ENCODE measurements around the gene PLD6.

The PLD6 gene

DNA sequence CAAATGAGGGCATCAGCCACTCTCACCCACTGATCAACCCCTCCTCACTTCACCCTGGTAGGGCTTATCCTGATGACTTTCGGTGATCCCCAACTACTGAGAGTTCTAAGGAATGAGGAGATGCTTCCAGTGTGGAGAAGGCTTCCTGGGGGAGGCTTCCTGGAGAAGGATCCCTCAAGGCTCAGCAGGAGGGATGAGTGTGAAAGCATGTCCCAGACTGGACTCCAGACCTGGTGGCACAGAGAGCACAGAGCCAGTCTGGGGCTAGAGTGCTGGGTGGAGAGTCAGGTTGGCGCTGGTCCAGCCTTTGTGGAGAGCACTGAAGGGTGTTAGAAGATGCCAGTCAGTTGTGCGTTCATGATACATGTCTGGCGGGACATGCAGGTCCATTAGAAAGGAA, 53.7 kb downstream of the PLD6 start:
- no peak for DNase-seq

DNA sequence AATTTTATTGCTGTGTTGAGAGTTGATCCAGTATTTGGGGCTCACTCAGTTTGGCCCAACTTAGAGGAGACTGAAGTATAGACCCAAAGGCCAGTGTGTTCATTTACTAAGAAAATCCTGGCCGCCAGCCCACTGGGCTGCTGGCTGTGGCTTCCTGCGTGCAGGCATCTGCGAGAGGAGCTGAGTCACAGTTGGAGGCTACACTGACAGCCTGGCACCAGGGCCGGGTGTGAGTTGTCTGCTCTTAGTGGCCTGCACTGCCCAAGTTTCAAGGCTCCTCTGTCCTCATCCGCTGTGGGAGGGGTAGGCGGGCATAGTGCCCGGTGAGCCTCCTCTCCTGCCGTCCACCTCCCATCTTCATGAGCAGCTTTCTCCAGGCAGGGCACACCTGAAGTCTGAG, 54.2 kb downstream of the PLD6 start:
- DNase-seq: no peak

DNA sequence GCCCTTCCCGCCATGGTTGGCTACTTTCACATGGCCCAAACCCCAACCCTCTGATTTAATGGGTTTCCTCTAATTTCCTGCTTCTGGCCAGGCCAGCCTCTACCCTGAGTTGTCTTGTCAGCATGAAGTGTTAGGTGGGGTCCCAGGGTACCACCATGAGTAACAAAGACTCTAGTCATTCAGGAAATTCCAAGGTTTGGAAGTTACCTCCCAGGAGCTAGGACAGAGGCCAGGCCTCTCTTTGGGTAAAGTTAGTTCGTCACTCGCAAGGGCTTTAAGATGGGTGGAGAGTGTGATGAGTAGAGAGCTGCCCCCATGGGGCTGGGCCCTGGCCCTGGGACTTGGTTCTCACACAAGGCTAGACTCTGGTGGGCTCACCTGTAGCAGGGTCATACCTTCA, 54.6 kb downstream of the PLD6 start:
- DNase-seq: no peak

DNA sequence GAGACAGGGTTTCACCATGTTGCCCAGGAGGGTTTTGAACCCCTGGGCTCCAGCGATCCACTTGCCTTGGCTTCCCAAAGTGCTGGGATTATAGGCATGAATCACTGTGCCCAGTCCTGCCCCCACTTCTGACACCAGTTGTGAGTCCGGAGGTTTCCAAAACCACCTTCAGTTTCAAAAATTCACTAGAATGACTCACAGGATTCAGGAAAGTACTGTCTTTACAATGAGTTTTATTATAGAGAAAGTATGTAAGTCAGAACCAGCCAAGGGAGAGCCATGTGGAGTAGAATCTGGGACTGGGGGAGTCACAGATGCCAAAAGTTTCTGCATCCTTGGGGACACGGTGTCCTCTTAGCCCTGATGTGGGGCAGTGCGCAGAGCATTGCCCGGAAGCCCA, 55.1 kb downstream of the PLD6 start:
- no peak for DNase-seq
